GM12878 (cell line): ENCODE results near the gene PRCC. TPM values are rescaled to one million over a fixed set of nuclear protein-coding genes. Genes with fewer than 3 reads are reported as not detected.

Experiments
- CBFB ChIP-seq: IDR thresholded peaks from 2 replicates; pipeline ENCODE4 v1.6.1; 2016; ENCODE audit warnings: antibody characterized with exemption, low read depth
- GATAD2B ChIP-seq: fragments of 450-650 bp; conservative IDR thresholded peaks from 2 replicates; pipeline ENCODE4 v1.6.1; 2017; ENCODE audit warnings: low read depth, mild to moderate bottlenecking, moderate library complexity
- MEF2A ChIP-seq: IDR thresholded peaks from 2 replicates; pipeline ENCODE4 v1.6.1; 2011; ENCODE audit warnings: low read depth, mild to moderate bottlenecking, low read length, moderate library complexity; ENCODE audit not compliant: insufficient read depth
- MEF2B ChIP-seq: fragments of 450-650 bp; IDR thresholded peaks from 2 replicates; pipeline ENCODE4 v1.6.1; 2018; ENCODE audit warnings: mild to moderate bottlenecking, moderate library complexity; ENCODE audit not compliant: partially characterized antibody, poor library complexity, severe bottlenecking
- POU2F2 ChIP-seq: IDR thresholded peaks from 3 replicates; pipeline ENCODE4 v1.6.1; 2011; ENCODE audit warnings: low read depth, mild to moderate bottlenecking, low read length, borderline replicate concordance
- RBBP5 ChIP-seq: fragments of 200-600 bp; sonication (generic); conservative IDR thresholded peaks from 2 replicates; pipeline ENCODE4 v1.6.1; 2016
- TAF1 ChIP-seq: IDR thresholded peaks from 2 replicates; pipeline ENCODE4 v1.6.1; 2011; ENCODE audit warnings: mild to moderate bottlenecking, low read depth, low read length, borderline replicate concordance
- polyA plus RNA-seq, 11 experiments: library from polyadenylated mRNA; depleted of rRNA in 4 of 11; unstranded in 6 of 11; stranded (reverse) in 5 of 11; fragments of >200 nt; fragmentation: Nextera tagmentation in 4 of 11; fragmentation: Illumina TruSeq in 1 of 11; extraction: Ambion mirVana in 4 of 11; extraction: Trizol in 1 of 11; gene quantifications; 1 replicate in 1 of 11; 2 replicates in 10 of 11; pipeline versions ENCODE4 v1.2.1 to v1.2.3, GENCODE V29; 2011 to 2016; ENCODE audit warnings: inconsistent platforms in 2 of 11, missing spikeins in 2 of 11, low read depth in 1 of 11
- total RNA-seq, 4 experiments: library from RNA; depleted of rRNA in 3 of 4; stranded (reverse); fragments of >200 nt in 3 of 4; fragmentation: Illumina TruSeq in 1 of 4; extraction: Trizol in 1 of 4; gene quantifications; 2 replicates each; pipeline versions ENCODE4 v1.2.1 to v1.2.3, GENCODE V29; 2013 to 2021
- TF ChIP-seq, protein P1 (sequence below): IDR thresholded peaks from 2 replicates; pipeline ENCODE4 v1.6.1; 2012; ENCODE audit warnings: mild to moderate bottlenecking, low read depth, low read length
- TF ChIP-seq, protein P2 (sequence below): fragments of 450-650 bp; IDR thresholded peaks from 2 replicates; pipeline ENCODE4 v1.6.1; 2017; ENCODE audit warnings: mild to moderate bottlenecking, moderate library complexity

Gene PRCC
- total and polyA plus RNA-seq, 10 of the 15 experiments (the other 5 are each of a cell fraction or from before 2014, with no cell fraction given) = 23.8 to 132 (median 63.1) TPM

- TF ChIP-seq, protein P1, sequence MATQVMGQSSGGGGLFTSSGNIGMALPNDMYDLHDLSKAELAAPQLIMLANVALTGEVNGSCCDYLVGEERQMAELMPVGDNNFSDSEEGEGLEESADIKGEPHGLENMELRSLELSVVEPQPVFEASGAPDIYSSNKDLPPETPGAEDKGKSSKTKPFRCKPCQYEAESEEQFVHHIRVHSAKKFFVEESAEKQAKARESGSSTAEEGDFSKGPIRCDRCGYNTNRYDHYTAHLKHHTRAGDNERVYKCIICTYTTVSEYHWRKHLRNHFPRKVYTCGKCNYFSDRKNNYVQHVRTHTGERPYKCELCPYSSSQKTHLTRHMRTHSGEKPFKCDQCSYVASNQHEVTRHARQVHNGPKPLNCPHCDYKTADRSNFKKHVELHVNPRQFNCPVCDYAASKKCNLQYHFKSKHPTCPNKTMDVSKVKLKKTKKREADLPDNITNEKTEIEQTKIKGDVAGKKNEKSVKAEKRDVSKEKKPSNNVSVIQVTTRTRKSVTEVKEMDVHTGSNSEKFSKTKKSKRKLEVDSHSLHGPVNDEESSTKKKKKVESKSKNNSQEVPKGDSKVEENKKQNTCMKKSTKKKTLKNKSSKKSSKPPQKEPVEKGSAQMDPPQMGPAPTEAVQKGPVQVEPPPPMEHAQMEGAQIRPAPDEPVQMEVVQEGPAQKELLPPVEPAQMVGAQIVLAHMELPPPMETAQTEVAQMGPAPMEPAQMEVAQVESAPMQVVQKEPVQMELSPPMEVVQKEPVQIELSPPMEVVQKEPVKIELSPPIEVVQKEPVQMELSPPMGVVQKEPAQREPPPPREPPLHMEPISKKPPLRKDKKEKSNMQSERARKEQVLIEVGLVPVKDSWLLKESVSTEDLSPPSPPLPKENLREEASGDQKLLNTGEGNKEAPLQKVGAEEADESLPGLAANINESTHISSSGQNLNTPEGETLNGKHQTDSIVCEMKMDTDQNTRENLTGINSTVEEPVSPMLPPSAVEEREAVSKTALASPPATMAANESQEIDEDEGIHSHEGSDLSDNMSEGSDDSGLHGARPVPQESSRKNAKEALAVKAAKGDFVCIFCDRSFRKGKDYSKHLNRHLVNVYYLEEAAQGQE = no peak
- TF ChIP-seq CBFB (no peak), GATAD2B (no peak), POU2F2 (no peak), MEF2A (no peak), TAF1 (no peak), MEF2B (no peak), RBBP5 (no peak)
- TF ChIP-seq, protein P2, sequence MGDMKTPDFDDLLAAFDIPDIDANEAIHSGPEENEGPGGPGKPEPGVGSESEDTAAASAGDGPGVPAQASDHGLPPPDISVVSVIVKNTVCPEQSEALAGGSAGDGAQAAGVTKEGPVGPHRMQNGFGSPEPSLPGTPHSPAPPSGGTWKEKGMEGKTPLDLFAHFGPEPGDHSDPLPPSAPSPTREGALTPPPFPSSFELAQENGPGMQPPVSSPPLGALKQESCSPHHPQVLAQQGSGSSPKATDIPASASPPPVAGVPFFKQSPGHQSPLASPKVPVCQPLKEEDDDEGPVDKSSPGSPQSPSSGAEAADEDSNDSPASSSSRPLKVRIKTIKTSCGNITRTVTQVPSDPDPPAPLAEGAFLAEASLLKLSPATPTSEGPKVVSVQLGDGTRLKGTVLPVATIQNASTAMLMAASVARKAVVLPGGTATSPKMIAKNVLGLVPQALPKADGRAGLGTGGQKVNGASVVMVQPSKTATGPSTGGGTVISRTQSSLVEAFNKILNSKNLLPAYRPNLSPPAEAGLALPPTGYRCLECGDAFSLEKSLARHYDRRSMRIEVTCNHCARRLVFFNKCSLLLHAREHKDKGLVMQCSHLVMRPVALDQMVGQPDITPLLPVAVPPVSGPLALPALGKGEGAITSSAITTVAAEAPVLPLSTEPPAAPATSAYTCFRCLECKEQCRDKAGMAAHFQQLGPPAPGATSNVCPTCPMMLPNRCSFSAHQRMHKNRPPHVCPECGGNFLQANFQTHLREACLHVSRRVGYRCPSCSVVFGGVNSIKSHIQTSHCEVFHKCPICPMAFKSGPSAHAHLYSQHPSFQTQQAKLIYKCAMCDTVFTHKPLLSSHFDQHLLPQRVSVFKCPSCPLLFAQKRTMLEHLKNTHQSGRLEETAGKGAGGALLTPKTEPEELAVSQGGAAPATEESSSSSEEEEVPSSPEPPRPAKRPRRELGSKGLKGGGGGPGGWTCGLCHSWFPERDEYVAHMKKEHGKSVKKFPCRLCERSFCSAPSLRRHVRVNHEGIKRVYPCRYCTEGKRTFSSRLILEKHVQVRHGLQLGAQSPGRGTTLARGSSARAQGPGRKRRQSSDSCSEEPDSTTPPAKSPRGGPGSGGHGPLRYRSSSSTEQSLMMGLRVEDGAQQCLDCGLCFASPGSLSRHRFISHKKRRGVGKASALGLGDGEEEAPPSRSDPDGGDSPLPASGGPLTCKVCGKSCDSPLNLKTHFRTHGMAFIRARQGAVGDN = no peak
- TF ChIP-seq, all 136 proteins: peak for 0
Observed at GRCh38 chr1:156809711-156810366, 42.5 kb downstream of the PRCC start (continued).
